ENCODE data around the gene PRKG1. TPM values are rescaled to one million over a fixed set of nuclear protein-coding genes. Genes with fewer than 3 reads are reported as not detected.

PRKG1 gene
- total RNA-seq, 4 donors from 2014 or later = 17.1 to 36.4 (median 25.8) TPM

DNA sequence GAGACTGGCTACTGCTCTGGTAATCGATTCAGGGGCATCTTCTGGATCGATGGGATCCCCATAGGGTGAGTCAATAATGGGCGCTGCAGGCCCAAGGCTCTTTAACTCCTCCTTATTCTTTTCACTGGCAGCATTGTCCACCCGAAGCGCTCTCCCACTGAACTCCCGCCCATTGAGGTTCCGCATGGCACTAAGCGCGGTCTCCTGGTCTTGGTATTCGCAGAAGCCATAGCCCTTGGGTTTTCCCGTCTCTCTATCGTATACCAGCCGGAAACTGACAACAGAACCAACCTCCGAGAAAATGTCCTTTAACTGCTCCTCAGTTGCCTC lies 624.8 kb downstream of the PRKG1 start:
- ATAC-seq (ENCODE audit: low FRiP score) (peak; percentile 15), DNase-seq (ENCODE audit: low spot score) (no peak)
- no peak for TF ChIP-seq CTCF (IDR thresholded peaks at IDR 0.05)

GRCh38 chr10:51699475-51700227 lies 625.4 kb downstream of the PRKG1 start, which contains the start of gene CSTF2T:
CSTF2T (minus strand) TSS chr10:51699595; CDS start chr10:51699549, 46 bp downstream.
- ATAC-seq (ENCODE audit: low FRiP score) = peak; percentile 87
- TF ChIP-seq CTCF (IDR thresholded peaks at IDR 0.05) = no peak
- DNase-seq (ENCODE audit: low spot score) = peak; percentile 67

DNA sequence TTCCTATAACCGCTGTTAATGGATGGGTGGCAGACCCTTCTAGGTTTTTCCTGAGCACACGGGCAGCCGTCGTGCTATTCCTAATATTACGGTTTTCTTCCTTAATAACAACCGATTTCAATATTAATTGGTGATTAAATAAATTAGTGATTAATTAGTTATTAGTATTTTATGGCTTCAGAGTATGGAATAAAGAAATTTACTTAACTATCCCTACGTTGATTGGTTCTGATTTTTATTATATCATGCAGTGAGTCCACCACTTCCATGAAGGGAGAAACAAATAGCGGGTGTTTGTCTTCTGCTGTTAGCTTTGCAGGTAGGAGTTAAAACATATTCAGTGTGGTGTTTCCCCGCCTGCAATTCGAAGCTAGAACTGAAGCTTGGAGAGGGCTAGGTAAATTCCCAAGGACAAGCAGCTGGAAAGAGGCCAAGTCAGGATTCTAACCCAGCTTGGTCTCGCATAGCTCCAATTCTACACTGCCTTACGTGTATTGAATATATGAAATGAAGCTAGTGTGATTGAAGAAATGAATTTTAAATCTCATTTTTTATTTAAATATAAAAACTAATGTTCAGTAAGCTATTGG lies 626.0 kb downstream of the PRKG1 start:
- DNase-seq (ENCODE audit: low spot score) (no peak), ATAC-seq (ENCODE audit: low FRiP score) (peak; percentile 45)
- no peak for TF ChIP-seq CTCF (IDR thresholded peaks at IDR 0.05)

- TF ChIP-seq CTCF (IDR thresholded peaks at IDR 0.05) = no peak
- peak; percentile 17 for ATAC-seq (ENCODE audit: low FRiP score)
- DNase-seq (ENCODE audit: low spot score) = no peak
Observed at GRCh38 chr10:51705774-51706173, 631.5 kb downstream of the PRKG1 start.

- TF ChIP-seq CTCF (IDR thresholded peaks at IDR 0.05) = no peak
- peak; percentile 55 for DNase-seq (ENCODE audit: low spot score)
- ATAC-seq (ENCODE audit: low FRiP score) = peak; percentile 91
Observed at GRCh38 chr10:51706225-51706624, 631.9 kb downstream of the PRKG1 start.

GRCh38 chr10:51707392-51707791 lies 633.1 kb downstream of the PRKG1 start:
- no peak for TF ChIP-seq CTCF (IDR thresholded peaks at IDR 0.05)
- no peak for ATAC-seq (ENCODE audit: low FRiP score)
- DNase-seq (ENCODE audit: low spot score) = no peak

Data from omental fat pad (tissue), 4 donors.